T-helper 2 cell (primary cell): ENCODE measurements around the gene MRM2.

Experiments used
- DNase-seq, 5 experiments: peaks; one replicate each; pipeline versions ENCODE4 v3.0.0 to v3.0.0-alpha.2; 2012 to 2022

Gene MRM2

GRCh38 chr7:2245883-2246675, 4.1 kb upstream of the MRM2 start:
- no peak for DNase-seq

- no peak for DNase-seq
Measured at GRCh38 chr7:2244404-2244995, 2.5 kb upstream of the MRM2 start.

GRCh38 chr7:2243458-2243857, 1.5 kb upstream of the MRM2 start:
- DNase-seq: no peak

GRCh38 chr7:2242541-2243429, 780 bp upstream of the MRM2 start:
- peak in 1 of 5 experiments; percentile 47 for DNase-seq

GRCh38 chr7:2239242-2239641, 2.8 kb downstream of the MRM2 start:
- DNase-seq: no peak

- DNase-seq: no peak
Measured at GRCh38 chr7:2237109-2237602, 4.8 kb downstream of the MRM2 start.

- DNase-seq: no peak
Measured at GRCh38 chr7:2233926-2234325, 8.1 kb downstream of the MRM2 start.

- DNase-seq: peak; percentile 74 to 91 (median 84)
Measured at GRCh38 chr7:2232766-2233520, 9.1 kb downstream of the MRM2 start, which contains the start of gene MAD1L1. MAD1L1 (minus strand) TSS chr7:2232945; CDS start chr7:2230133, 2,812 bp downstream.

GRCh38 chr7:2231992-2232765, 9.8 kb downstream of the MRM2 start:
- DNase-seq: peak in 2 of 5 experiments; percentile 14 to 34

- DNase-seq: no peak
Measured at GRCh38 chr7:2230882-2231281, 11.1 kb downstream of the MRM2 start.

GRCh38 chr7:2230226-2230625, 11.8 kb downstream of the MRM2 start:
- DNase-seq: no peak

GRCh38 chr7:2229467-2229866, 12.5 kb downstream of the MRM2 start:
- no peak for DNase-seq

- DNase-seq: no peak
Measured at GRCh38 chr7:2228921-2229320, 13.1 kb downstream of the MRM2 start.

GRCh38 chr7:2227699-2228098, 14.3 kb downstream of the MRM2 start:
- DNase-seq: no peak

GRCh38 chr7:2225830-2226229, 16.2 kb downstream of the MRM2 start:
- DNase-seq: no peak

- DNase-seq: no peak
Measured at GRCh38 chr7:2225336-2225735, 16.7 kb downstream of the MRM2 start.

GRCh38 chr7:2224934-2225333, 17.1 kb downstream of the MRM2 start:
- no peak for DNase-seq

GRCh38 chr7:2224491-2224928, 17.5 kb downstream of the MRM2 start:
- no peak for DNase-seq

GRCh38 chr7:2223321-2223720, 18.7 kb downstream of the MRM2 start:
- DNase-seq: no peak

- DNase-seq: no peak
Measured at GRCh38 chr7:2222516-2222915, 19.5 kb downstream of the MRM2 start.

GRCh38 chr7:2220954-2221353, 21.1 kb downstream of the MRM2 start:
- no peak for DNase-seq
